ENCODE measurements around the gene AWAT2. TPM values are rescaled to one million over a fixed set of nuclear protein-coding genes. Genes with fewer than 3 reads are reported as not detected.

Gene AWAT2
- polyA plus RNA-seq, 1 experiment, result not detected

DNA sequence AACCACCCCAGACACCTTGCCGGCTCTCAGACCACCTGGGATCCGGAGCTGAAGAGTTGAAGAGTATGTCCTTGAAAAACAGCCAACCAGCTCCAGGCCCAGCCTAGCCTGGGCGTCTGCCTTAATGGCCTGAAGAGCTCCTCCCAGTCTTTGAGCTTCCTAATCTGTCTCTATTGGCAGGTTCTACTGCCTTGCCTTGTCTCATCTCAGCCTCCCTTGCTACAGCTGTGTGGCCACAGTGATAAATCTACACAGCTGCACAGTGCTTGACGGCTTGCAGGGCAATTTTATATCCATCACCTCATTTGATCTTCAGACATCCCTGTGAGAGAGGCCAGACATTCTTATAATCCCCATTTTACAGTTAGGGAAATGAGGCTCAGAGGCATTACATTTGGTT, 19.9 kb downstream of the AWAT2 start:
- CTCF ChIA-PET, result interaction anchor here (0.6 to 3.1 kb wide), 17 partner anchors 9 to 605 kb away, joined by 3 to 56 read pairs (median 4); partner anchors contain the start of gene IGBP1
- POLR2A ChIA-PET, result no interaction called here

DNA sequence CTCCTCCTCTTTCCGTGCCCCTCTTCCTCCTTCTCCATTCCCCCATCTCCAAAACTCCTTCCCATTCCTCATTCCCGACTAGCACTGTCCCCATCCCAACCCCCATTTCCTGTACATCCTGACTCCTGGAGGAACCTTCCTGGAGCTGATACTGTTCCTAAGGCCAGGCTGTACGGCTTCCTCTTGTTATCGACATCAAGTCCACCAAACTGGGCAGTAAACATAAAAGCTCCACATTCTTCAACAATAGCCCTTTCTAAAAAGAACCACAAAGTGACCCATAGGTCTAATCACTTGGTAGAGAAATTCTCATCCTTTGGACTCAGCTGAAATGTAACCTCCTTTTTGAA, 22.9 kb downstream of the AWAT2 start:
- Histone ChIP-seq H3K9me3 (ENCODE audit: control insufficient read depth, insufficient read depth, low read length) (no peaks in the 10 kb centered on the region), H3K27me3 (ENCODE audit: control insufficient read depth, insufficient read depth, low read length) (no peaks in the 10 kb centered on the region), H3K27ac (ENCODE audit: low read depth, low read length) (no peak overlapping the region), H3K4me3 (ENCODE audit: low read depth, low read length) (no peak overlapping the region)
- TF ChIP-seq, protein P1, sequence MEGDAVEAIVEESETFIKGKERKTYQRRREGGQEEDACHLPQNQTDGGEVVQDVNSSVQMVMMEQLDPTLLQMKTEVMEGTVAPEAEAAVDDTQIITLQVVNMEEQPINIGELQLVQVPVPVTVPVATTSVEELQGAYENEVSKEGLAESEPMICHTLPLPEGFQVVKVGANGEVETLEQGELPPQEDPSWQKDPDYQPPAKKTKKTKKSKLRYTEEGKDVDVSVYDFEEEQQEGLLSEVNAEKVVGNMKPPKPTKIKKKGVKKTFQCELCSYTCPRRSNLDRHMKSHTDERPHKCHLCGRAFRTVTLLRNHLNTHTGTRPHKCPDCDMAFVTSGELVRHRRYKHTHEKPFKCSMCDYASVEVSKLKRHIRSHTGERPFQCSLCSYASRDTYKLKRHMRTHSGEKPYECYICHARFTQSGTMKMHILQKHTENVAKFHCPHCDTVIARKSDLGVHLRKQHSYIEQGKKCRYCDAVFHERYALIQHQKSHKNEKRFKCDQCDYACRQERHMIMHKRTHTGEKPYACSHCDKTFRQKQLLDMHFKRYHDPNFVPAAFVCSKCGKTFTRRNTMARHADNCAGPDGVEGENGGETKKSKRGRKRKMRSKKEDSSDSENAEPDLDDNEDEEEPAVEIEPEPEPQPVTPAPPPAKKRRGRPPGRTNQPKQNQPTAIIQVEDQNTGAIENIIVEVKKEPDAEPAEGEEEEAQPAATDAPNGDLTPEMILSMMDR (IDR thresholded peaks at IDR 0.05; ENCODE audit: low read depth, low read length), result no peak
- no peak for DNase-seq (ENCODE audit: low read depth, low spot score)
- CTCF ChIA-PET, result interaction anchor here (0.8 to 2.3 kb wide), 2 partner anchors 12 to 71 kb away, joined by 6 to 9 read pairs; no protein-coding TSS in a partner anchor
- POLR2A ChIA-PET, result no interaction called here

More for the DNA sequence above, 19.9 kb downstream of the AWAT2 start:
- Histone ChIP-seq H3K9me3 (ENCODE audit: control insufficient read depth, insufficient read depth, low read length) (no peaks in the 10 kb centered on the region), H3K27ac (ENCODE audit: low read depth, low read length) (no peak overlapping the region), H3K4me3 (ENCODE audit: low read depth, low read length) (no peak overlapping the region), H3K27me3 (ENCODE audit: control insufficient read depth, insufficient read depth, low read length) (no peaks in the 10 kb centered on the region)
- TF ChIP-seq, protein P1 (IDR thresholded peaks at IDR 0.05; ENCODE audit: low read depth, low read length), result no peak
- DNase-seq (ENCODE audit: low read depth, low spot score), result no peak

DNA sequence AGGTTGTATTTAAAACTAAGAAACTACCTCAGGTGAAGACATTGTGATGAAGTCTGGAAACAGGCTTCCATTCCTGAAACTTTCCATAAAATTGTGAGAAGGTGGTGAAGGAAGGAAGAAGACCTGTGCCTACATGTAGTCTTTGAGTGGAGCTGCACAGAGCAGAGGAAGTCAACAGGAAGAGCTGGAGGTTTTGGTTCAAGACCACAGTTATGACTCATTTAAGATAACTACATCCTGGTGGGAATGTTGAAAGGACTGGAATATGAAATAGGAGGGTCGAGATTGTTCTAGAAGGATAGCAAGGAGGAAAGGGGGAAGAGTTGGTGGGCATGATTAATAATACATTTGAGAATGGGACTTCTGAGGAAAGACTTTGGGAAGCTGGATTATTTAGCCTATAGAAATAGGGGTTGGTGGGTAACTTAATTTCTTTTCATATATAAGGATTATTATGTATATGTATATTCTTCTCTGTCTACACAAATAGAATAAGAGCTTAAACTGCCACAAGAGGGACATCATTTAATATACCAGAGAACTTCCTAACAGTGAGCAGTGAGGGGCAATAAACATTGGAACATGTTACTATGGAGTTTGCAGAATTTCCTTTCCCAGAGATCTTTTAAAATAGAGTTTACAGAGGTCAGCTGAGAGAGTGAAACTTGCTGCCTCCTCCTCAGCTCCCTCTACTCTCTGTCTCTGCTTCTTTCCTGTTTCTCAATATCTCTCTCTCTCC, 23.5 kb downstream of the AWAT2 start:
- TF ChIP-seq, protein P1 (IDR thresholded peaks at IDR 0.05; ENCODE audit: low read depth, low read length), result no peak
- no peak for DNase-seq (ENCODE audit: low read depth, low spot score)
- no peak overlapping the region for H3K4me3 ChIP-seq (ENCODE audit: low read depth, low read length)
- H3K9me3 ChIP-seq (ENCODE audit: control insufficient read depth, insufficient read depth, low read length), result no peaks in the 10 kb centered on the region
- ChIA-PET CTCF (interaction anchor here (0.8 to 2.3 kb wide), 2 partner anchors 13 to 72 kb away, joined by 6 to 9 read pairs; no protein-coding TSS in a partner anchor), POLR2A (no interaction called here)
- H3K27ac ChIP-seq (ENCODE audit: low read depth, low read length), result no peak overlapping the region
- no peaks in the 10 kb centered on the region for H3K27me3 ChIP-seq (ENCODE audit: control insufficient read depth, insufficient read depth, low read length)

DNA sequence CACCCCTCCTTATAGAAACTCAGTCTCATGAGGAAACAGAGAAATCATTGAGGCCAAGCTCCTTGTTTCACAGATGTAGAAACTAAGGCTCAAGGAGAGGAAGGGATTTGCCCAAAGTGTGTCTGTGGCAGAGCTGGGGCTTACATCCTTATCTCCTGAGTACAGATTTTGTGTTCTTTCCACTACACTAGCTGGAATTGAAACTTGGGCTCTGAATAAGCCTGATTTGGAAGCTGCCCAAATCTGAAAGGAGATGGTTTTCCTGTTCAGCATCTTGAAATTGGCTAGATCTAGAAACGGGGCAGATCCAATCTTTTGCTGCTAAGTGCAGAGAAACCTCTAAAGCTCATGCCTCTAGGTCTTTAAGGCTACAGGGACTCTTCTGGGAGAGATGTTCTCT, 24.3 kb downstream of the AWAT2 start:
- no peaks in the 10 kb centered on the region for H3K27me3 ChIP-seq (ENCODE audit: control insufficient read depth, insufficient read depth, low read length)
- TF ChIP-seq, protein P1 (IDR thresholded peaks at IDR 0.05; ENCODE audit: low read depth, low read length), result no peak
- POLR2A ChIA-PET, result no interaction called here
- no peaks in the 10 kb centered on the region for H3K9me3 ChIP-seq (ENCODE audit: control insufficient read depth, insufficient read depth, low read length)
- DNase-seq (ENCODE audit: low read depth, low spot score), result no peak
- H3K27ac ChIP-seq (ENCODE audit: low read depth, low read length), result no peak overlapping the region
- CTCF ChIA-PET, result interaction anchor here (2.3 kb wide), 1 partner anchor 72 kb away, joined by 9 read pairs; no protein-coding TSS in a partner anchor
- H3K4me3 ChIP-seq (ENCODE audit: low read depth, low read length), result no peak overlapping the region

DNA sequence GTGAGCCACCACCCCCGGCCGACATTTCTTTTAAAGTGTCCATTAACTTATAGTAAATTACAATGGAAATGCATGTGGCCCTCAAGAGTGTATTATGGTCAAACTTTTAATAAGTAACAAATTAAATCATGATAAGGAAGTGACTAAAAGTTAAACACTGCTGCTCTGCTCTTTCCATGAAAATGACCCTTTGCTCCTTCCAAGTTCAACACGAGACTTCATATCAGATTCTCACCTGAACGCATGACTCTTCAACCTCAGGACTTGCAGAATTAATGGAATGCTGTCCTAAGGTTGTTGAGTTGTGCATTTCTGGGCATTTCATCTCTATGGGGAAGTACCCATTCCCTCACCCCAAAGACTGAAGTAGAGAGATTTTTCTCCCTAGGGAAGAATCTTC, 27.1 kb downstream of the AWAT2 start:
- Histone ChIP-seq H3K9me3 (ENCODE audit: control insufficient read depth, insufficient read depth, low read length) (no peaks in the 10 kb centered on the region), H3K27ac (ENCODE audit: low read depth, low read length) (no peak overlapping the region), H3K4me3 (ENCODE audit: low read depth, low read length) (no peak overlapping the region), H3K27me3 (ENCODE audit: control insufficient read depth, insufficient read depth, low read length) (no peaks in the 10 kb centered on the region)
- DNase-seq (ENCODE audit: low read depth, low spot score), result no peak
- TF ChIP-seq, protein P1 (IDR thresholded peaks at IDR 0.05; ENCODE audit: low read depth, low read length), result no peak
- POLR2A ChIA-PET, result no interaction called here
- CTCF ChIA-PET, result no interaction called here

Measured in AG04450 (cell line).